ENCODE measurements around the gene RDM1. TPM values are rescaled to one million over a fixed set of nuclear protein-coding genes. Genes with fewer than 3 reads are reported as not detected.
A peak's percentile ranks its signal among the peaks of the same experiment; 100 is the strongest.

RDM1 gene
- total RNA-seq: not detected
- polyA plus RNA-seq: under 1 TPM; 0.10 to 0.26 TPM
- long read RNA-seq, donor 1, partial matches to known transcripts: 0 of 1 reads
- long read RNA-seq, donor 1, other reads (novel, unspliced or antisense): 0 of 1 reads
- long read RNA-seq, donor 2, partial matches to known transcripts: 0 of 1 reads
- long read RNA-seq, donor 2, other reads (novel, unspliced or antisense): 0 of 1 reads
- long read RNA-seq, donor 3: 0 reads
- long read RNA-seq, donor 4: 0 reads
- long read RNA-seq, donor 5, partial matches to known transcripts: 0 of 1 reads
- long read RNA-seq, donor 5, other reads (novel, unspliced or antisense): 0 of 1 reads

DNA sequence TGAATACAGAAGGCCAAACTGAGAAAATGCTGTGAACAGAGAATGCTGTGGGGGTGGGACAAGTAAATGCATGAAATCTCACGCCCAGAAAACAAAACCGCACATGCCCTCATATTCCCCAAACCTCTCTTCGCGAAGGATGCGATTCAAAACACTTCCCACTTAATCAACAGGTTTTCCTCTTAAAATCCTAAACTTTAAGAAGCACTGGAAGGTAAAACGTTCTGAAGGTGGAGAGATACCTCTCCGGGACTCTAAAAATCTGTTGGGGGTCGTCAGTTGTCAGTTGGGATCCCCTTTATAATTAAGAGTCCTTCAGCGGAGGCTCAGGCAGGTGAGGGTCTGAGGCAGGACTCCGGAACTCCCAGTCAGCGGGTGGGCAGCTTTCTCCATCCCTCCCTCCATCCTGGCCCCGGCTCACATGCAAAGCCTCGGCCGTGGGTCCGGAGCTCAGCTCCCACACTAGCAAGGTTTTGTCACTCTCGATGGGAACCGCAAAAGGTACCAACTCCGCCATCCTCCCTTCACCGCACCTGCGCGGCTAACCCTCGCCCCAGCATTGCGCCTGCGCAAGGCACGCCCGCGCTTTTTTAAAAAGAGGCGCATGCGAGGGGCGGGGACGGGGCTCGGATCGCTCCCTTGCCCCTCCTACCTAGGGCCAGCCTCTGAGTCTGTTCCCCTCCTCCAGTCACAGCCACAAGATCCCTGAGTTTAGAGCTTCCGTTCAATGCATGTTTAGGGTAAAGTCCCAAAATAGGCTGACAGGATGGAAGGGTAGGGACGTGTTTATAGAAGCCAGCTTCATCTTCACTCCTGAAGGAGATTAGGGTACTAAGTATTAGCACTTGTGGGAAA lies at the start of gene RDM1:
RDM1 (minus strand) TSS at position 563 of the 855 bp plus-strand sequence; CDS start at position 517, 46 bp downstream.
- peaks cover 1 to 32% (median 10%) of the 10 kb centered on the region in 5 donors for H3K4me1 ChIP-seq (ENCODE audit: control insufficient read depth in 5 of 5, insufficient read depth in 5 of 5, low read length in 5 of 5)
- no peaks in the 10 kb centered on the region for H3K36me3 ChIP-seq (ENCODE audit: control insufficient read depth in 4 of 4, insufficient read depth in 4 of 4, low read length in 4 of 4)
- no peaks in the 10 kb centered on the region for H3K9me3 ChIP-seq (ENCODE audit: control insufficient read depth in 4 of 4, insufficient read depth in 3 of 4, low read length in 3 of 4)
- no peak within 1 kb of the TSS for H3K27ac ChIP-seq (ENCODE audit: low read depth in 1 of 2, low read length in 1 of 2)
- peak; percentile 86 to 92 (median 87) for DNase-seq
- no peaks in the 10 kb centered on the region for H3K27me3 ChIP-seq (ENCODE audit: control insufficient read depth in 3 of 3, insufficient read depth in 3 of 3, low read length in 2 of 3)
- no peak within 1 kb of the TSS for H3K9ac ChIP-seq (ENCODE audit: insufficient read depth in 1 of 2, low read length in 2 of 2)
- ATAC-seq (ENCODE audit: insufficient read depth, low FRiP score): peak; percentile 53
- no peak for TF ChIP-seq CTCF (IDR thresholded peaks at IDR 0.05; ENCODE audit: control extremely low read depth, extremely low read depth)
- peak within 1 kb of the TSS; percentile 1 for H3K4me3 ChIP-seq
- 1 to 2% methylated on average over 35 of the region's 35 CpGs for WGBS, 2 donors

DNA sequence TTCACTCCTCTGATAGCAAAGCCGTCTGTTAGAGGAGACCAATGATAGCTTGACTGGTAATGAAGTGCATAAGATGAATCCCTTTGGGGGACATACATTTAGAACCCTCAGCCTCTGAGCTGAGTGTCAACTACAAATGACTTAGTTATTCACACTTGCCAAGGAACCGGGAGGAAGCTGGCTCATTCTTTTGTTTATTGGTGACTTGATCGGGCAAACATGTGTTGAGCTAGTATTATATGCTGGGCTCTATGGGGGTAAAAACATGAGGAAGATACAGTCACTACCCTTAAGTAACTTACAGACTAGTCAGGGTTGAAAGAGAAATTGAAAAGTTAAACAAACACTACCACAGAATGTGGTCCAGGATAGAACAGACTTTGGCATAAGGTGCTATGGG lies 47.8 kb upstream of the RDM1 start:
- Histone ChIP-seq H3K27ac (ENCODE audit: low read depth in 1 of 2, low read length in 1 of 2) (no peak overlapping the region), H3K27me3 (ENCODE audit: control insufficient read depth in 3 of 3, insufficient read depth in 3 of 3, low read length in 2 of 3) (no peaks in the 10 kb centered on the region), H3K36me3 (ENCODE audit: control insufficient read depth in 4 of 4, insufficient read depth in 4 of 4, low read length in 4 of 4) (no peaks in the 10 kb centered on the region), H3K4me3 (no peak overlapping the region), H3K9me3 (ENCODE audit: control insufficient read depth in 4 of 4, insufficient read depth in 3 of 4, low read length in 3 of 4) (no peaks in the 10 kb centered on the region), H3K9ac (ENCODE audit: insufficient read depth in 1 of 2, low read length in 2 of 2) (no peak overlapping the region), H3K4me1 (ENCODE audit: control insufficient read depth in 5 of 5, insufficient read depth in 5 of 5, low read length in 5 of 5) (peaks cover 0 to 2% (median 0%) of the 10 kb centered on the region in 5 donors)
- no peak for DNase-seq
- 57 to 80% methylated on average over 3 of the region's 3 CpGs for WGBS, 2 donors
- TF ChIP-seq CTCF (IDR thresholded peaks at IDR 0.05; ENCODE audit: control extremely low read depth, extremely low read depth): no peak
- ATAC-seq (ENCODE audit: insufficient read depth, low FRiP score): no peak

DNA sequence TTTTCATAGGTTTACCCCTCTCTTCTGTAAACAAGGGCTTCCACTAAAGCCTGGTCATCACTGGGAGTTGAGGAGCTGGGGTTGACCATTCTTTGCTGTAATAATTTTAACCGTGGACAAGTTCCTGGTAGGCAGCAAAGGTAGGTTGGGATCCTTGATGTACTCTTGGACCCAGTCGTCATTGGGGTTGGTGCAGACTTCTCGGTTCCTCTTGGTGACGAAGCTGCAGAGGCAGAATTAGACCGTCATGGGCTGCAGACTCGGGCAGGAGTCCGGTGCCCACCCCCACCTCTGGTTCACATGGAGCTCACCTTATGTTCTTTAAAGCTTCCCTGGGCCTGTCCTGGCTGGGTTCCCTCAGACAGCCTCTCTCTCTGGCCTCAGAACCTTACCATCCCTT lies 46.9 kb upstream of the RDM1 start:
- Histone ChIP-seq H3K4me1 (ENCODE audit: control insufficient read depth in 5 of 5, insufficient read depth in 5 of 5, low read length in 5 of 5) (peaks cover 0 to 2% (median 0%) of the 10 kb centered on the region in 5 donors), H3K27me3 (ENCODE audit: control insufficient read depth in 3 of 3, insufficient read depth in 3 of 3, low read length in 2 of 3) (no peaks in the 10 kb centered on the region), H3K9me3 (ENCODE audit: control insufficient read depth in 4 of 4, insufficient read depth in 3 of 4, low read length in 3 of 4) (no peaks in the 10 kb centered on the region), H3K36me3 (ENCODE audit: control insufficient read depth in 4 of 4, insufficient read depth in 4 of 4, low read length in 4 of 4) (no peaks in the 10 kb centered on the region), H3K9ac (ENCODE audit: insufficient read depth in 1 of 2, low read length in 2 of 2) (no peak overlapping the region), H3K4me3 (no peak overlapping the region), H3K27ac (ENCODE audit: low read depth in 1 of 2, low read length in 1 of 2) (no peak overlapping the region)
- no peak for ATAC-seq (ENCODE audit: insufficient read depth, low FRiP score)
- WGBS, 2 donors: 92 to 97% methylated on average over 7 of the region's 7 CpGs
- no peak for TF ChIP-seq CTCF (IDR thresholded peaks at IDR 0.05; ENCODE audit: control extremely low read depth, extremely low read depth)
- no peak for DNase-seq

All from lung (tissue), 16 donors.